GM12872 (cell line): Measurements from ENCODE around the gene ARMC9.

Experiments
- TF ChIP-seq, protein P1 (sequence below): IDR thresholded peaks from 3 replicates; pipeline ENCODE4 v1.5.1; 2011; ENCODE audit warnings: low read depth, mild to moderate bottlenecking, low read length, moderate library complexity; ENCODE audit not compliant: insufficient read depth

ARMC9 gene

GRCh38 chr2:231332872-231333500 lies 134.6 kb downstream of the ARMC9 start:
- TF ChIP-seq, protein P1, sequence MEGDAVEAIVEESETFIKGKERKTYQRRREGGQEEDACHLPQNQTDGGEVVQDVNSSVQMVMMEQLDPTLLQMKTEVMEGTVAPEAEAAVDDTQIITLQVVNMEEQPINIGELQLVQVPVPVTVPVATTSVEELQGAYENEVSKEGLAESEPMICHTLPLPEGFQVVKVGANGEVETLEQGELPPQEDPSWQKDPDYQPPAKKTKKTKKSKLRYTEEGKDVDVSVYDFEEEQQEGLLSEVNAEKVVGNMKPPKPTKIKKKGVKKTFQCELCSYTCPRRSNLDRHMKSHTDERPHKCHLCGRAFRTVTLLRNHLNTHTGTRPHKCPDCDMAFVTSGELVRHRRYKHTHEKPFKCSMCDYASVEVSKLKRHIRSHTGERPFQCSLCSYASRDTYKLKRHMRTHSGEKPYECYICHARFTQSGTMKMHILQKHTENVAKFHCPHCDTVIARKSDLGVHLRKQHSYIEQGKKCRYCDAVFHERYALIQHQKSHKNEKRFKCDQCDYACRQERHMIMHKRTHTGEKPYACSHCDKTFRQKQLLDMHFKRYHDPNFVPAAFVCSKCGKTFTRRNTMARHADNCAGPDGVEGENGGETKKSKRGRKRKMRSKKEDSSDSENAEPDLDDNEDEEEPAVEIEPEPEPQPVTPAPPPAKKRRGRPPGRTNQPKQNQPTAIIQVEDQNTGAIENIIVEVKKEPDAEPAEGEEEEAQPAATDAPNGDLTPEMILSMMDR: no peak

DNA sequence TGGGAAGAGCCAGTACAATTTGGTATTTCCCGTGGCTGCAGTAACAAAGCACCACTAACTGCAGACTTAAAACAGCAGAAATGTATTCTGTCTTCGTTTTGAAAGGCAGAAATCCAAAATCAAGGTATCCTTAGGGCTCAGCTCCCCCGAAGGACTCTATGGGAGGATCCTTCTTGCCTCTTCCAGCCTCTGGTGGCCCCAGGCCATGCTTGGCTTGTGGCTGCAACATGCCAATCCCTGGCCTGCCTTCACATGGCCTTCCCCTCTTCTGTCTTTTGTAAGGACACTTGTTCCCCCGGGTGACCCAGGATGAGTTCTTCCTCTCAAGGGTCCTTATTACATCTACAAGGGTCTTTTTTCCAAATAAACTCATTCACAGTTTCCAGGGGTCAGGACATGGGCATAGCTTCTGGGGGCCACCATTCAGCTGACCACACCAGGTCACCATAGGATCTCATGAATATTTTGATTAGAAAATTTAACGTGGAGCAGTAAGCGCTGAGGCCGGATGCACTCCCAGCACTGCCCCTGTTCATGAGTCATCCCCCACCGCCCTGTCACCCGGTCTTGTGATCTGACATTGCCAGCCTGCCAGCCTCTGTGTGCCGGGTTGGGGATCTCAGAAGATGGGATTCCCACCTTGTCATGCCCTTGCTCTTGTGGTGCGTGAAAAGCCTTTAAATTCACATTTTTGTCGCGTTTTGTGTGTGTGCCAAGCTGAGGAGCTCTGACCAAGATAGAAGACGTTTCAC lies 135.9 kb downstream of the ARMC9 start:
- TF ChIP-seq, protein P1: no peak

DNA sequence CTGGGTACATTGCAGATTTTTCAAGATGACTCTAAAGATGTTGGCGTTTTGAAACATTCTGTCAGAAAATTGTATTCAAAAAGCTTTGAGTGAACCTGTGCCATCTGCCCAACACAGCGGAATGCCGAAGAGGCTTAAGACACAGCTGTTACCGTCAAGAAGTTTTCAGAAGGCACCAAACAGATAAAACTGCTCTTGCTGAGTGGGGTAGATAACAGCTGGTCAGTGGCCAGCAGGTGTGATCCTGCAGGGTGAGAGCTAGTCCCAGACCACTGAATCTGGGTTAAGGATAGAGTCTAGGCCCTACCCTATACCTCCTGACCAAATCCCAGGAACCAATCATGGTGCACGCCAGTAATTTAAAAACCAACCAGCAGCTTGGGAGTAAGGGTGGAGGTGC lies 136.6 kb downstream of the ARMC9 start:
- TF ChIP-seq, protein P1: no peak

DNA sequence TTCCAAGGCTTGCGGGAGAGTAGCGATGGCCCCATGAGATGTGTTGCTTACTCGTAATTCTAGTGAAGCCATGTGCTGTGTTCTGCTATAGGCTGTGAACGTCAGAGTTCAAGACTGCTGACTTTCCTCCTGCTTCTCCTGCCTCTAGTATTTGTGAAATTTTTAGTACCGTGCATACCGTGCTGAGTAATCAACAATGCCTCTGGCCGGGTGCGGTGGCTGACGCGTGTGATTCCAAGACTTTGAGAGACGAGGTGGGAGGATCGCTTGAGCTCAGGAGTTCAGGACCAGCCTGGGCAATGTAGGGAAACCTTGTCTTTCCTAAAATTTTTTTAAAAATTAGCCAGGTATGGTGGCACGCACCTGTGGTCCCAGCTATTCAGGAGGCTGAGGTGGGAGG lies 137.2 kb downstream of the ARMC9 start:
- TF ChIP-seq, protein P1: no peak

GRCh38 chr2:231336236-231336635 lies 137.8 kb downstream of the ARMC9 start:
- TF ChIP-seq, protein P1: no peak

GRCh38 chr2:231336700-231337099 lies 138.3 kb downstream of the ARMC9 start:
- TF ChIP-seq, protein P1: no peak

- TF ChIP-seq, protein P1: no peak
Measured at GRCh38 chr2:231337807-231338759, 139.7 kb downstream of the ARMC9 start.
